Adipose tissue (tissue), 3 donors: ENCODE data around the gene GABRR3. TPM values are rescaled to one million over a fixed set of nuclear protein-coding genes. Genes with fewer than 3 reads are reported as not detected.
A peak's percentile ranks its signal among the peaks of the same experiment; 100 is the strongest.

ENCODE experiments used
- H3K27ac ChIP-seq: one replicate; pipeline ENCODE4 v1.5.1; 2013; ENCODE audit warnings: low read depth, low read length
- WGBS, 3 donors: extraction: QIAGEN DNeasy Blood & Tissue Kit; methylation state at CpG; one replicate each; pipeline ENCODE4 v1.1.7; 2013; 5-methylcytosine and 5-hydroxymethylcytosine counted together
- polyA plus RNA-seq, 3 donors: library from polyadenylated mRNA; stranded (reverse); fragments of 200-250 nt; gene quantifications; one replicate each; pipeline ENCODE4 v1.2.3, GENCODE V29; 2013
- donor health status: healthy with polysubstance abuse.
- donor health status: Bipolar disorder and iron deficiency.
- donor health status: healthy.

GABRR3 gene
- polyA plus RNA-seq, 3 donors, result not detected

DNA sequence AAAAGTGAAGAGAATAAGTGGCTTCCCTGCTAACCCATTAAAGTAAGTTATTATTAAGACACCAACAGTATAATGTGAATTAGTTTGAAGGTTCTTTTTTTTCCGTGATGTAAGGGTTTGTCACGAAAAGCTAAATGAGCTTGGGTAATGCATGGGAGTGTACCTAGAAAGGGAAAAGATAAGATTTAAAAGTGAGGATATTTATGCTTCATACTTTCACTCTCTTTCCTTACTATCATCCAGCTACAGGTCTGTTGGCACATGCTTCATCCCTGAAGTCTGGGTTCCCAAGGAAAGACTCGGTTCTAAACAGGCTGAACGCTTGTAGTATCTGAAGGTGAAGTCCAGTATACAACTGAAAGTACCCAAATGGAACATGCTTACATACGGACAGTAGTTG lies 36.0 kb downstream of the GABRR3 start:
- WGBS, 3 donors, result 80 to 91% (median 87%) methylated on average over 5 of the region's 5 CpGs
- no peak overlapping the region for H3K27ac ChIP-seq

GRCh38 chr3:97996988-97997387 lies 38.1 kb downstream of the GABRR3 start:
- no peak overlapping the region for H3K27ac ChIP-seq
- WGBS, 3 donors, result 84 to 92% (median 85%) methylated on average over 4 of the region's 4 CpGs

- H3K27ac ChIP-seq, result no peak overlapping the region
- WGBS, 3 donors, result 41 to 89% (median 86%) methylated on average over 2 of the region's 2 CpGs
Observed at GRCh38 chr3:97994328-97994945, 40.7 kb downstream of the GABRR3 start.

- WGBS, 3 donors, result 73 to 83% (median 81%) methylated on average over 2 of the region's 2 CpGs
- H3K27ac ChIP-seq, result no peak overlapping the region
Observed at GRCh38 chr3:97993526-97993925, 41.6 kb downstream of the GABRR3 start.

DNA sequence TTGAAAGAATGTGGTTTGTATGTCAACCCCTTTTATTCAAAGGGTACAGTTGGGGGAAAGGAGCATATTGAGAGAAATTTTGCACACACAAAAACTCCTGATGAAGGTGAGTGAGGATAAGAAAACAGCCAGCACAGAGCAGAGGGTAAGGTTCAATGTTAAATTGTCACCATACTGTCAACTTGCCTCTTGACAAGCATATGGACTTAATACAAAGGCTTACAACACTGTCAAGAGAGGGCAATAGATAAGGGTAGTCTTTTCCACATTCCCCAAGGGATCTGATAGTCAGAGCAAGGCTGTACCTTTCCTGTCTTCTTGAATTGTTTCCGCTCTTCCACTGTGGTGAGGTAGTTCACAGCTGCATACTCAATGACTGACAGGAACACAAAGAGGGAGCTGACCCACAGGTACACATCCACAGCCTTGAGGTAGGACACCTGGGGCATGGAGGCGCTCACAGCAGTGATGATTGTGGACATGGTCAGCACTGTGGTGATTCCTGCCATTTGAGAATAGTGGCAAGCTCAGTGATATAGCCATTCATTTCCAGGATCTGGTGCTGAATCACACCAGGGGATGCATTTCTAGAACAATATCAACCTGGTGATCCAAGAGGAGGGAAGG lies 42.5 kb downstream of the GABRR3 start:
- WGBS, 3 donors, result 94 to 98% (median 98%) methylated on average over 2 of the region's 2 CpGs
- H3K27ac ChIP-seq, result no peak overlapping the region

DNA sequence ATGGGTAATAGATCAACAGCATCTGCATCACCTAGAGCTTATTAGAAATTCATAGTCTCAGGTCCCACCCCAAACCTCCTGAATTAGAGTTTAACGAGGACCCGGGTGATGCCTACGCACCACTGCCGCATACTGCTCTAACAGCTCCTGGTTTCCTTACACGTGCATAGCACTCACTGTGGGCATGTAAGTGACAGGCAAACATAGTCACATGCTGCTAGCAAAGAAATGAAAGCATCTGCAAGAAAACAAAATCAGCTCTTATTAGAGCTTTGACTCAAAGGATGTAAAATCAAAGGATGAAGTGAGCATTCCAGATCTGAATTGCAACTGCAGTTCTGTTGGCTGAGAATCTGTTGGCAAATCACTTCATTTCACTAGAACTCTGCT lies 43.8 kb downstream of the GABRR3 start:
- WGBS, 3 donors, result 63 to 73% (median 66%) methylated on average over 5 of the region's 5 CpGs
- no peak overlapping the region for H3K27ac ChIP-seq

- WGBS, 3 donors, result 46 to 55% (median 51%) methylated on average over 2 of the region's 2 CpGs
- no peak overlapping the region for H3K27ac ChIP-seq
Observed at GRCh38 chr3:97990624-97991292, 44.4 kb downstream of the GABRR3 start.

DNA sequence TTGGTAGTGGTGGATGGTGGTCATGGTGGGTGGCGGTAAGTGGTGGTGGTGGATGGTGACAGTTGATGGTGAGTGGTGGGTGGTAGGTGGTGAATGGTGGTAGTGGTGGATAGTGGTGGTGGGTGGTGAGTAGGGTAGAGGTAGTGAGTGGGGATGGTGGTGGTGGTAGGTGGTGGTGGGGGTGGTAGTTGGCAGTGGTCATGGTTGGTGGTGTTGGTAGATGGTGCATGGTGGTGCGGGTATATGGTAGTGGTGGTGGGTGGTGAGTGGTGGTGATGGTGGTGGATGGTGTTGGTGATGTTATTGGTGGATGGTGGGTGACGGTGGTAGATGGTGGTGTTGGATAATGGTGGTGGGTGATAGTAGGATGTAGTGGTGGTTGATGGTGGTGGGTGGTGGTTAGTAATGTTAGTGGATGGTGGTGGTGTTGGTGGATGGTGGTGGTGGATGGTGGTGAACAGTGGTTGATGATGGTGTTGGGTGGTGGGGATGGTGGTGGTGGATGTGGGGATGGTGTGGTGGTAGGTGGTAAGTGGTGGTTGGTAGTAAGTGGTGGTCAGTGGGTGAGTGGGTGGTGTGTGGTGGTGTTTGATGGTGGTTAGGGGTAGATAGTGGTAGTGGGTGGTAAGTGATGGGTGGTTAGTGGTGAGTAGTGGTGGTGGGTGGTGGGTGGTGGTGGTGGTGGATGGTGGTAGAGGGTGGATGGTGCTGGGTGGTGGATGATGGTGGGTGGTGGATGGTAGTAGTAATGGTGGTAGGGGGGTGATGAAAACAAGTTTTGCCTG lies 46.1 kb downstream of the GABRR3 start:
- 97 to 100% (median 100%) methylated on average over 3 of the region's 3 CpGs for WGBS, 3 donors
- H3K27ac ChIP-seq, result no peak overlapping the region

GRCh38 chr3:97987306-97987705 lies 47.8 kb downstream of the GABRR3 start:
- 81 to 85% (median 83%) methylated on average over 2 of the region's 2 CpGs for WGBS, 3 donors
- H3K27ac ChIP-seq, result no peak overlapping the region

GRCh38 chr3:97983933-97984491 lies 51.1 kb downstream of the GABRR3 start:
- no peak overlapping the region for H3K27ac ChIP-seq
- 37 to 64% (median 56%) methylated on average over 2 of the region's 2 CpGs for WGBS, 3 donors

- no peak overlapping the region for H3K27ac ChIP-seq
- 45 to 66% (median 53%) methylated on average over 3 of the region's 3 CpGs for WGBS, 3 donors
Observed at GRCh38 chr3:97981886-97982285, 53.2 kb downstream of the GABRR3 start.

GRCh38 chr3:97979610-97980009 lies 55.5 kb downstream of the GABRR3 start:
- WGBS, 3 donors, result 79 to 91% (median 83%) methylated on average over 3 of the region's 3 CpGs

DNA sequence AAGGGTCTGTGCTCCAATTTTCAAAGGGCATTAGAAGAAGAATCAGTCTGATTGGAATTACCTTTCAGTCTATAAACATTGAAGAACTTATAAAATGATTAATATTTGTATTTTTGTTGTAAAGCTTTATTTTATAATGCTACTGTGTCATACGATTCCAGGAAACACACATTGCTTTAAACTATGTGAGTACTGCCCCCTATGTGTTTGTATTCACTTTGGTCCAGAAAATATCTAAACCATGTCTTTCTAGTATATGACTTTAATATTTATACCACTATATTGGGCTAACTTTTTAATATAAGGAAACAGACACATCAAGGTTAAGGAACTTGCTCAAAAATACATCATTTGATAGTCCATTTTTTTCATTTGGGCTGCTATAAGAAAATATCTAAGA lies 59.6 kb downstream of the GABRR3 start:
- H3K27ac ChIP-seq, result no peak overlapping the region
- WGBS, 3 donors, result 59 to 82% (median 67%) methylated on average over 1 of the region's 1 CpG

More at GRCh38 chr3:97979610-97980009, 55.5 kb downstream of the GABRR3 start:
- H3K27ac ChIP-seq, result no peak overlapping the region

DNA sequence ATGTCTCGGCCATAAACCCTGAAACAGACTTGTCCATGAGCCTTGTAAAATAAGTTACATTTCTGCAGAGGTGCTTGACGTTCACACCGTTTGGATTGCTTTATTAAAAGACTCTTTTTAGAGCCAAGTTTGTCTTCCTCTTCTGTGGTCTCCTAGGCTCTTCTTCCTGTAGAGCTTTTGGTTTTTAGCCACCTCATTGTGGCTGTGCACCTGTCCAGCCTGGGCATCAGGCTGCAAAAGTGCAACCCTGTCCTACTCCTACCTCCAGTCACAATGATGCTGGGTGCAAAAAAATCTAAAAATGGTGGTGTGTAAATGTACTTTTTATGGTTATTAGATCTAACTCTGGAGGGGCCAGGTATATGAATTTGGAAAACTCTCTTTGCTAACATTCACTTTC lies 60.1 kb downstream of the GABRR3 start:
- no peak overlapping the region for H3K27ac ChIP-seq
- WGBS, 3 donors, result 46 to 79% (median 49%) methylated on average over 3 of the region's 3 CpGs

DNA sequence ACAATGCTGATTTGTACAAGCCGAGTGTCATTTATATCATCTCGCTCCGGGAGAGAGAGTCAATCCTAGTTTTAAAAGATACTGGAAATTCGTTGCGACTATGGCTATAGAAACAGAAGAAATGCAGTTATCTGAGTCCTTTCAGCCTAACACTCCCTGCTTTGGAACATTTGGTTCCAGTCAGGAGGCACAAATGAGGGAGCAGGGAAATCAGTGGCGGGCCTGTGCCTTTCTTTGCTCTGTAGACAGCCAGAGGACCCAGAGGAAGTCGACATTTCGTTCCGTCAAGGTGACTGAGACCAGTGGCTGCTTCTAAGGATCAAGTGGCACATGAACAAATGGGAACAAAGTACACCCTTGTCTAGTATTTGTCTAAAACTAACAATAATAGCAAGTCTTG lies 62.1 kb downstream of the GABRR3 start:
- 95 to 98% (median 96%) methylated on average over 9 of the region's 9 CpGs for WGBS, 3 donors
- H3K27ac ChIP-seq, result no peak overlapping the region

GRCh38 chr3:97971679-97972567 lies 63.2 kb downstream of the GABRR3 start, which contains the start of gene RIOX2:
Gene RIOX2, minus strand, starts transcription at chr3:97972431. Its CDS starts 4,838 bp downstream, at chr3:97967593.
- WGBS, 3 donors, result 0 to 1% (median 1%) methylated on average over 69 to 82 of the region's 82 CpGs
- H3K27ac ChIP-seq, result peak within 1 kb of the TSS; percentile 32

GRCh38 chr3:97970956-97971620 lies 64.0 kb downstream of the GABRR3 start:
- WGBS, 3 donors, result 39 to 60% (median 58%) methylated on average over 9 of the region's 9 CpGs
- peak overlapping the region; percentile 32 for H3K27ac ChIP-seq
